Left hindlimb (tissue), 1 donor: ENCODE results near the gene SH2D1B.

Source experiments
- DNase-seq: peaks from one replicate; pipeline ENCODE4 v3.0.0-alpha.2; 2018

Gene SH2D1B

DNA sequence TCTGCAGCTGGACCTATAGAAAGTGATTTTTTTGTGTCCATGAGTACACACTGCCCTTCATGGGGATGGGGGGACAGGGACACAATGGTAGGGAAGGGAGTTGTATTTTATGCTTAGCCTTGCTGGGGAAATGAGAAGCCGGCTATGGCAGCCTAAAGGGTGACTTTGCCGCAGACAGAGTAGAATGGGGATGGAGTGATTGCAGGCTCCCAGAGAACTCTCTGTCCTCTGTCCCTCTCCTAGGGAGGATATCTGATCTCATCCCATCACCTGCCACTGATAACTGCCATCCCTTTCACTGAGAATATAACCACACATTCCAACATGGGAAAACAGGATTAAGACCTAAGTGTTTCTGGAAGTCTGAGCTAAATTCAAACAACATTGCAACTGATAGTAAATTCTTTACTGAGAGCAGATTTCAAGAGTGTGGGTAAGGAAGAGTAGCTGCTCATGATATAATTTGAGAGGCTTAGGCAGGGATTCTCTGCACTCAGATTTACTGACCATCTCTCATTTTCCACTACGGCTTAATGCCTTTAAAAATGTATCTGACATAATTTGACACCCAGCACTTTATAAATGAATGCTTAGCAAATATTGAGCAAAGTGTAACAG lies 13.9 kb downstream of the SH2D1B start:
- DNase-seq = no peak

DNA sequence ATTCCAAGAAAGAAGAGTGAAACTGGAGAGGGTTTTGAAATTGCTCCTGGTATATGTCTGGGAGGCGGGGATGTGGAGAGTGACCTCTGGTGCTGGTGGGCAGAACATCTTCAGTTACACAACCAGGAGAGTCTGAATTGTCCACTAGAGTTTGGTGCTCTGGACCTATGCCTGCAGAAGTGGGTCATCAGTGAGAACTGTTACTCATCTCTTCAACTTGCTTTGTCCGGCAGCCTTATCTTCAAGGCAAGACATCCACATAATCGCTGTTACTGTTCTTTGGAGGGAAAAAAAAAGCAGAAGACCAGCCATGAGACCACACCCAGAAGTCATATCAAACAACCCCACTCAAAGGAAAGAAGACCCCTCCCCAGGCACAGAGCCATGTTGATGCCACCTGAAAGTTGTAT lies 14.9 kb downstream of the SH2D1B start:
- no peak for DNase-seq

DNA sequence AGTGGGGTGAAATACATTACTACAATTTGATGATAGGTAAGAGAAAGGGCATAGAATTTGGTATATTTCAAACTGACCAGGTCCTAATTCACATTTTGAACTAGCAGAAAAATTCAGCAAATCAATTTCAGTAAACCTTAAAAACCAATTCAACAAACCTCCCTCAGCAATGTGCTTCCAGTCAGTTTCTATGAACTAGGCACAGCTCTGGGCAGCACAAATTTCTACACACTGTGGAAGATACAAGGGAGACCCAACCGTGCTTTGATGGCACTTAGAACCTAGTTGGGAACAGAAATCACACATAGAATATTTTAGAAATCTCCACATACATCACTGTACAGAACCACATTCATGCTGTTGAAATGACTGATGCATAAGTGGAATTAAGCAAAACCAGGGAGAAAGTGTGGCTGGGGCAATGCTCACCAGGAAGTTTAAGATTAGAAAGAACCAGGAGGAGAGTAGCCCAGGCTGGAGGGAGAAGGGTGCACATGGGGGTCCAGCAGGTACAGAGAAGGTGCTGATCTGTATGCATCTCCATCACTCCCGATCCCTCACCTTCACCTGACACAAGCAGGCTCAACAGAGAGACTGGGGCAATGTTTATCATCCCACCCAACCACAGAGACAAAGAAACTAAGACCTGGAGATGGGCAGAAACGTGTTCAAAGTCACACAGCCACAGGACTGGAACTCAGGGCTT lies 15.6 kb downstream of the SH2D1B start:
- no peak for DNase-seq

DNA sequence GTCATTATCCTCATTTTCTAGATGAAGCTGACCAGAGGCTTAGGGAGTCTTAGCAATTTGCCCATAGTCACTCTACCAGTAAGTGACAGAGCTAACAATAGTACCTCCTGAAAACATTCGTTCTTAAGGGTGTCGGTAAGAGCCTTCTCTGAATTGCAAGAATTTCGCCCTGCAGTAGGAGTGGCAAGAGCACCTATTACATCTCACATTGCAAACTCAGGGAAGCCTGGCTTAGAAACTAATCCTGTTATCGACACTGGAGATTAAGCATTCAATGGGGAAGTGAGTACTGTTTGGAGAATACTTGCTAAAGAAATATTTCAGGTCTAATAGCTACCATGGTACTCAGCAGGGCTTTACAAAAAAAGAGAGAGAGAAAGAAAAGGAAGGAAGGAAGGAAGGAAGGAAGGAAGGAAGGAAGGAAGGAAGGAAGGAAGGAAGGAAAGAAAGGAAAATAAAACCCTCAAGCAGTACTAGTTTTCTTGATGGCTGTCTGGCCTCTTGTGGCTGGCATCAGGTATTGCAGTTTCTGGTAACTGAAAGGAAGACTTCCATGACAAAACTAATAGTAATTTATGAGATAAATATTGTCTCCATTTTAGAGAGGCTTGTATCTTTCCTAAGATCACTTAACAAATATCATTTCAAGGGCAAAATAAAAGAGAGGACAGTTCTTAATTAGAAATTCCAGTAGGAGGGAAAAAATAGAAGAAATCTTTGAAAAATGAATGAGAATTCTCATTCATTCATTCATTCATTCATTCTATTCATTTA lies 20.0 kb downstream of the SH2D1B start:
- DNase-seq = no peak

DNA sequence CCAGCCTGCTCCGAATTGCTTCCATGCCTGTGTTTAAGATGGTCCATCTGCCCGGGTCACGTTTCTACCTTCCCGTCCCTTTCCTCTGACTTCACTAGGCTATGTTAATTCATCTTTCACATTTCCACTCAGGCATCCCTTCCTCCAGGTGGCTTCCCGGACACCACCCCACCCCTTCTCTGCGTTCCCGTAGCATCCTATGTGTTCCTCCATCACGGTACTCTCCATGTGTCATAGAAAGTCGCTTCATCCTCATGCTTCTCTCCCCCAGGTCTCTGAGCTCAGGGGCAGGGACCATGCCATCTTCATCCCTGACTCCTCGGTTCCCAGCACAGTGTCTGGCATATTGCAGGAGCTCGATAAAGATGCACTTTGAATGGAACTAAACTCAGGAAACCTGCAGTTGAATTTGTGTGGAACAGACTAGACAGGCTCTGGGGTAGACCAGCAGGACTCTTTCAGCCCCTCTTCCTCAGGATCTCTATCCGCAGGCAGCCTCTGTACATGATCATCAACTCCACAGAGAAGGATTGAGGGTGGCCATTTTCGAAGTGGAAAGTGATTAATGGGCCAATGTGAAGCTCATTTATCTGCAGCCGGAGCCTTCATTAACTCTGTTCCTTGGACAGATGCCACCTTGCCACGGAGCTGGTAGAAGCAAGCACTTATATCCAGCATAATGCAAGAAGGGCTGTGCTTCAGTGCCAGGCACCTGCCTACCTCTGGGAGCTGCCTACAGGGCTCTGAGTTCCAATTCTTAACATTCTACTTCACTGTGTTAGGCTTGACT lies 21.3 kb downstream of the SH2D1B start:
- DNase-seq = no peak

DNA sequence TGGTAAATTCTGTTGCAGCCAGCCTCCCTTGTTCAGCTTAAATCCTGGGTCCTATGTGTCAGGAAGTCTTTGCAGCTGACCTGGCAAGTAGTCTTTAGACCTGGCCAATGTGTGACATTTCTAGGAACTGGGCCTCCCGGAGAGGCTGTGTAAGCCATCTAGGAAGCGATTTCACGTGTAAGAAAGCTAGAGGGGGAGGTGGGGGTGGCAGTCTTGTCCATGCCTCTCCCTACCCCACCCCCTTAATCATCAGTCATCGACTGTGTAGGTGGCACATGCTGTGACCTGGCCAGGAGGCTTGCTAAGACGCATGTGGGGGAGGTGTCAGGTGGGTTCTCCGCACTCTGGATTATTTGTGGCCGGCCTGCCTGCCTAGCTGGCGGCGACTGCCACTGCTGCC lies 22.0 kb downstream of the SH2D1B start:
- no peak for DNase-seq

DNA sequence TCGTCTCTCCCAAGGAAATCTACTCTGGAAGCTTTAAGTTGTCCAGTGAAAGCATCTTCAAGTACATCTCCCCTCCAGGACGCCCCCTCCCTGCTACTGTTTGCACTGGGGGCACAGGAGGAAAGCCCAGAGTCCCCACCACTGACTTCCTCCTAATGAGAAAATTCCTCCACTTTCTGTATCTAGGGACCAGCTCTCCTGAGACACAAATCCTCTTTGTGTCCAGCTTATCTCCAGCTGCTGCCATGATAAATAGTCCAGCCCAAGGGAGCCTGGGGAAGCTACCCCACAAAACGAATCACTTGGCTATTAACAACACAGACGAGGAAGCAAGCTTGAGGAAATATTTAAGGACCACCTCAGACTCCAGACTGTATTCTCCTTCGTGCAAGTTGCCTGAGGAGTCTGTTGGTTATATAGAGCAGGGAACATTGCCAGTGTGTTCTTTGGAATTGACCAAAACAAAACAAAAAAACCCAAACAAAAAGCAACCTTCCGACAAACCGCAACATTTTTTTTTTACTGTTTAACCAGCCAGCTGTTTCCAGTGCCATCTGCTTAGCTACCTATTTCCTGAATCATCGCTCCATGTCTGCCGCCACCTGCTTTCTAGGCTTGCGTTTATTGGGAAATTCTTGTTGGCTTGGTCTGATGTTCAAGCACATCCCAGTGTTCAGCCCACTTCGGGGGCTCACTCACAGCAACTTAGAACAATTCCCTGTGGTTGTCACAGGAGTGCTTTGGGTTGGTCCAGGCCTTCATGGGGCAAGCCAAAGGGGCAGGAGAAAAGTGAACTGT lies 22.7 kb downstream of the SH2D1B start:
- no peak for DNase-seq

DNA sequence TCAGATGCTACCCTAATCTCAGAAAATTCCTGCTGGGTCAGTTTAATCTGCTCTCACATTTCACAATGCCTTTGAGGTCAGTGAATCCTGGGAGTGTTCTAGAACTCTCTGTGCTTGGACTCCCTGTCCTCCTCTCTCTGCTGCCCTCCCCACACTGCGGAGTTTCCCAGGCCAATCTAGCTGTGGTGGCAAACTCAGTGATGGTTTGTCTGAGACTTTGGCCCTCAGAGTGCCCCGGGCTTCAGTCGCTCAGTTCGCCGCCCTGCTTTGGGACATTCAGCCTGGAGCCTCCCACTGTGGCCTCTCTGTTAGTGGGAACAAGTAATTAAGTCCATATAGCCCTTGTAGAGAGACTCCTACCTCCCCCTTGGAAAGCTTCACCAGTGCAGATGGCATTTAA lies 23.3 kb downstream of the SH2D1B start:
- DNase-seq = no peak

DNA sequence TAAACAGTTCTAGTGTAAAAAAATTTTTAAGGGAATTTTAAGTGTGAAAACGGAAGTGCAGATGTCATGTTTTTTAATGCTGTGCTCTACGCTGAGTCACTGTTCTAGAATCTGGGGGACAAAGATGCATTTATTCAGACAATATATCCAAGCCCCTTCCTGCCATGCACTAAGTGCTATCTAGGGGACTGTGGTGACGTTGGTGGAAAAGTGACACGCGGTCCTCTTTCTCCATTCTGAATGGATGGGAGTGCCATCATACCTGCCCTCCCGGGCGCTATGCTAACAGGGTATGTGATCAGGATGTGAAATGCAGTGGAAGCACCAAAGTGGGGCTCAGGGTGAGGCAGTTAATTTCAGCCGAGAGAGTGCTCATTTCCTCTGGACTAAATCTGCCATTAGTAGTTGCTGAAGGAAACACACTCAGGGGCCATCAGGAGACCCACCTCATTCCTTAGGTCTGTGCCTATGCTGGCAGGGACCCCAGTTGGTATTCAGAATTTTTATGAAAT lies 23.8 kb downstream of the SH2D1B start:
- no peak for DNase-seq

DNA sequence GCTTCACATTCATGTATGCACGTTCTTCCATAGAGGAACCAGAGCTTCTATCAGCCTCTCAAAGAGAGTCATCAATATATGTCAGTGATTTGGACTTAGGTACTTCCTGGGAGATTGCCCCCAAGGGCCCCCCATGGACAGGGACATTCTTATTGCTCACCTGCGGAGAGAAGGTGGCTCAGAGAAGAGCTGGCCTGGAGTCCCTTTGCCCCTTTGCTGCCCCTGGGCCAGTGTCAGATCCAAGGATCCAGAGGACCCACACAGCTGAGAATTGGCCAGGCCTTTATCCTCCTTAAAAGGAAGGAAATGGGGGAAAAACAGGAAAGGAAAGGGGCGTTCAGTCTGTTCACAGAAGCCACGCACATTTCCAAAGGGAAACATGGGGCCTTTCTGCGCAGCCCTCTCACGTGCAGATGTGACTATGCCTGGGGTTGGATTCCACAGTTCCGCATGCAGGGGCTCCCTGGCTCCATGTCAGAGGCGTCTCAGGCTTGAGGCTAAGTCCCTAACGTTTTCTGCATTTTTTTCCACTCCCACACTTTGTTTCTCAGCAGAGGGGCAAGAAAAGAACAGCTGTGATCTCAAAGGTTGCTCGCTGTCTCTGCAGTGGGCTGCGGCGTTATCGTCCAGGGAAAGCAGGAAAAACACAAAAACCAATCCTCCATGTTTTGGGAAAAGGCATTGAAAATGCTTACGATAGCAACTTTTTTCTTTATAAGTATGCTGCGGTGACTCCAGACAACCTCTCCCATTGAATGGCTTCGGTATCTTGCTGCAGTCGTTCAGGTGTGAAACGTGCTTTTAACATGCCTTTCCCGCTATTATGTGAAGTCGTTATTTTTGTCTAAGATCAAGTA lies 24.5 kb downstream of the SH2D1B start:
- no peak for DNase-seq

DNA sequence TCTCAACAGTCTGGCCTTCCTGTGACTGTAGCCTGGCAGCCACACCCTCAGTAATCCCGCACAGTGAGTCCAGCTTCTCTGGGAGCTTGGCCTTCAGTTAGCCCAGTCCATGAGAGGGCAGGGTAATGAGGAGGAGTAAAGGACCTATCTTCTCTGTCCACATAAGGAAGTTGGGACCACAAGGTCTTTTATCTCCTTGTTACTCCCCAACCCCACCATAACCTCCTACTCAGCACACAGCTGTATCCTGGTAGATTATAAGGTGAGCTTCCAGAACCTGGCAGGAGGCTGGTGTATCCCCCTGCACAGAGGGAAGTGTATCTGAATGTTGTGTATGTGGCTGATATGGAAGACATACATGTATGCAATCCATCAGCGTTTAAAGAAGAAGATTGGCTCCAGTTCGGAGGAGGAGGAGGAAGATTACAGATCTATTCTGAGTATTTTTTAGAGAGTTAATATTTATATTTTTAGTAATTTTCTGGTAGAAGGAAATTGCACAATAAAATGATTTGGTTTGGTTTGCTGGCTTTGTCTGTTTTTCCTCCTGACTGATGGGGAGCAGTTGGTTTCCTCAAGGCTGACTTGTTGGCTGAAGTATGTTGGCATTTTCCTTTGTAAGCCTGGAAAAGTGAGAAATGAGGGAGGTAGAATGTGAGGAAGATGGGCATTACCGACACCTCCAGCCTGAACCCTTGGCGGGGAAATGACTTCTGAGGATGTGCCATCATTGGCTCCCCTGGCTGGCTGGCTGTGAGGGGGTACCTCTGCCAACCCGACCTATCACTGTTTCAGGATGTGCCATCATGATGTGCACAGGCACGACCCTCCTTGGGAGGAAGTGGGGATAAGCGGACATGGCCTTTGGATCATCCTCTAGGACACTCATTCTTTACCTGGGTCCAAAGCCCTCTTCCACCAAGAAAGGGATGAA lies 25.4 kb downstream of the SH2D1B start:
- DNase-seq = no peak

DNA sequence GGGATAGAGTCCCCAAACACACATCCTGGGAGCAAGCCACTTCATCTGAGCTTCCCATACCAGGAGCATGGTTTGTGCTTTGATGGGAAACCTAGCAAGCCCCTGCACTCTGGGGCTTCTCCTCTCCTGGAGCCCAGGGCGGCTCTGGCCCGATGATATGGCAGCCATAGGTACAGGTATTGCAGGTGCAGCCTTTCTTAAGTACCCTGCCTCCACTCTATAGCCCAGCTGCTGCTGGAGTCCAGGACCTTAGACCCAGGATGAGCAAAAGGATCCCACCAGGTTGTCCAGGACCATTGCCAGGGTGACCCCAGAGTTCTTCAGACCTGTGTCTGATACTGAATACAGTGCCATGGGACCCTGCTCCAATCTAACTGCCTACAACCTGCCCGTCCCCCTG lies 26.2 kb downstream of the SH2D1B start:
- DNase-seq = no peak

DNA sequence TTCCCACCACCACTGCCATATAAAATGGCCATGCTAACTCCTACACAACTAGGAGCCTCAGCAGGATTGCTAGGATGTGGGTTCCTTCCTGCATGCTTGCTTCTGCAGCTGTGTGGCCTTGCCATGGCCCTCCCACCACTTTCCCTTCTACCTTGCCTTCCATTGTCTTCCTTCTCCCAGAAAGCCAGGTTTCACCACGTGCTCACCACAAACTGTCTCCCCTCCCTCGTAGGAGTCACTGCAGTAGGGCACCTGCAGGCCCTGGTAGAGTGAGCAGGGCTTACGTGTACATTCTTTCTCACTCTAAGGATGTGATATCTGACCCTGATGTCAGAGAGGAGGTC lies 26.7 kb downstream of the SH2D1B start:
- no peak for DNase-seq

DNA sequence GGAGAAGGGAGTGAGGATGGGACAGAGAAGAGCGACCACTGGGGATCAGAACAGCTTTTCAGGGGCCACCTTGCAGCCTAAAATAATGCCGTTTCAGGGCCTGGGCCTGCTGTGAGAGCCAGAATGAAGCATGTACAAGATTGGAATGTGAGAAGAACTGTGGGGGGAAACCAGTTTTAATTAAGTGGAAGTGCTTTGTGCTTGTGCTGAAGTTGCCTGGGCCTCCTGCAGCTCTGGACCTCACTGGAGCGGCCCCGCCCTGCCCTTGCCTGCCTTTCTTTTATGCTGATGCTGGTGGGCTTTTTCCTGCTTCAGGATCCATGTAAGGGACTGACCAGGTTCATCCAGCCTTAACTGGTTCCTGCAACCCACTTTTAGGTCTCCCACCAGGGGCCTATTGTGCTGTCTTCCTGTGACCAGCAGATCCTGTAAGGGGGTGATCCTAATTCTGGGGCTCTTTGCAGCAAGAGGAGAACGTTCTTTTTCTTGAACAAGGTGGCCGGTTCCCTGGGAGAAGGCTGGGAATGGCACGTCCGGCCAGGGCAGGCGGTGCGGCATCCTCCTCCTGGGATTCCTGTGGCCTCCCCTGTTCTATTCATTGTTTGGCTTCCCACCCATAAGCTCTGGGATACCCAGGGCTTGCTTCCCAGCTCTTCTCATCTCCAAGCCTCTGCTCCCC lies 27.2 kb downstream of the SH2D1B start:
- no peak for DNase-seq

DNA sequence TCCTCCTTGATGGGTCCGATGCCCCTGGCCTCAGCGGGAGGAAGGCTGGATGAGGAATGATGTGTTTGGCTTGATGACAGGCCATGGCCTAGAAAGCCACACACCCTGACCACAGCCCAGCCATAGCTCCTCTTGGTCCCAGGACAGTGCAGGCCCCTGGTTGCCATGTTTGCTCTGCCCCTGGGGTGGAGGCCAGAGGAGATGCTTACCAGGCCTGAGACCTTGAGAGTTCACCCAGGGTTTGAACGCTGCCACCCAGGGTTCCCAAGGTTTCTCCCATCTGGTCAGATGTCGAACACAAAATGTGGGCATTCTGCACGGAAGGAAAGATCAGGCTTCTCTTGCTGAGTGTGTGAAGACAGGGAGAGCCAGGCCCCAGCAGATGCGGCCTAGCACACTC lies 27.8 kb downstream of the SH2D1B start:
- DNase-seq = no peak

DNA sequence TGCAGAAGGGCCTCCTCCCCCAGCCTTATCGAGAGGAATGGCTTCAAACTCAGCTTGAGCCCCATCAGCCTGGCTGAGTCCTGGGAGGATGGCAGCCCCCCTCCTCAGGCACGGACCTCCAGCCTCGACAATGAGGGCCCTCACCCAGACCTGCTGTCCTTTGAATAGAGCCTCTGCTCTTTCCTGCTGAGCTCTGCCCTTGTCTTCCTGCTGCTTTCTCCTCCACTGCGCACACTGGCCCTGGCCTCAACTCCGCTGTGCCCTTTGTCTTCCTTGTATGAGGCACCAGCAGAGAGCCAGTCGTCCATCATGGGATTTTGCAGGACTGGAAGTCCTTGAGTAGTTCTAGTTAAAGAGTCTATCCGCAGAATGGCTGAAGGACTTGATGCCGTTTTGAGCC lies 28.4 kb downstream of the SH2D1B start:
- no peak for DNase-seq

DNA sequence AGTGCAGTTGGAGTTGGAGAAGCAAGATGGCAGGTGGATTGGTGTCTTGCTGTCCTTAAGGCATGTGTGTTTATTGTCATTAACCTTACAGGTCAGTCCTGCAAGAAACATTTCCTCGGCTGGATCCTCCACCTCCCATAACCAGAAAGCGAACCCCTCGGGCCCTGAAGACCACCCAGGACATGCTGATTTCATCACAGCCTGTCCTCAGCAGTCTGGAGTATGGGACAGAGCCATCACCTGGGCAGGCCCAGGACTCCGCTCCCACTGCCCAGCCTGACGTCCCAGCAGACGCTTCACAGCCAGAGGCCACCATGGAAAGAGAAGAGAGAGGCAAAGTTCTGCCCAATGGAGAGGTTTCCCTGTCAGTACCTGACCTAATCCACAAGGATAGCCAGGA lies 28.8 kb downstream of the SH2D1B start:
- no peak for DNase-seq

DNA sequence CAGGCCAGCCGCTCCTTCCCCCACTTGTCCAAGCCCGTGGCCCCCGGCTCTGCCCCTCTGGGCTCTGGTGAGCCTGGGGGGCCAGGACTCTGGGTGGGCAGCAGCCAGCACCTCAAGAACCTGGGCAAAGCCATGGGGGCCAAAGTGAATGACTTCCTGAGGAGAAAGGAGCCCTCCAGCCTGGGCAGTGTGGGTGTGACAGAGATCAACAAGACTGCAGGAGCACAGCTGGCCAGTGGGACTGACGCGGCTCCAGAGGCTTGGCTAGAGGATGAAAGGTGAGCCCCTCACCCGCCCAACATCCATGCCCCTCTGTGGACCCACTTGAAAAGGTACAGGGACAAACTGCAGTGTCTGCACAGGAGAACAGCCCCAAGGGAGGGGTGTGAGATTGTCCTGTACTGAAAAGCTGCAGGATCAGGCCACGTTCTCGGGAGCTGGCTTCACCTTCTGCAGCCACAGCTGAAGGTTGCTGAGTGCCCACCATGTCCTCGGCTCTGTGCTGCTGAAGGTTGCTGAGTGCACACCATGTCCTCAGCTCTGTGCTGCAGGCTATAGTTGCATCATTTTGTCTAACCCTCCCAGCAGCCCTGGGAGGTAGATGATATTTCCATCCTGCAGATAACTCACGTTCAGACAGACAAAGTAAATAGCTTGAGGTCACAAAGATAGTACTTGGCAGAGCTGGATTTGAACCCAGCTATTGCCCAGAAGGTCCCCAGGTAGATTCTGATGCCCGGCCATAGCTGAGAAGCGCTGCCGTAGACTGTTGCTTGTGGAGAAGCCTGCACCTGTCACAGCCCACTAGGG lies 29.8 kb downstream of the SH2D1B start:
- no peak for DNase-seq

DNA sequence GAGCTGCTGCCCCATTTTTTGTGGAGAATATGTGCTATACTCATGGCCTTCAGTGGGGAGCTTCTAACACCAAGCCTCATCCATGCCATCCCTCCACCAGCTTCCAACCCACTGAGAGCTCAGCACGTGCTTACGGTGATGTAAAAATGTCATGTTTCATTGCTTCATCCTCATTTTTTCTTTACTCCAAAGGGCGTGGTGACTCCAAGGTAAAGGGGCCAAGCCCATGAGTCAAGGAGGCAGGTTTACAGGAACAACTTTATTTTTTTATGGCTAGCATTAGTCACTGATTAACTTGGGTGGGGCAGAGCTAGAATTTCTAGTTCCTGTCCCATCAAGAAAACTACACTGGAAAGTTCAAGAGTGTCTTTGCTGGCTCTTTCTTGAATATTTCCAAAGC lies 30.6 kb downstream of the SH2D1B start, which contains the start of gene C1orf226:
Gene C1orf226, plus strand, starts transcription at position 346 of the 400 bp plus-strand sequence. CDS start 174 bp downstream, outside the sequence.
- no peak for DNase-seq
